ENCODE data around the gene PTPRD.

The PTPRD gene

GRCh38 chr9:8613346-8613825 is 1999.4 kb downstream of the PTPRD start:
- Histone ChIP-seq H3K27me3 (ENCODE audit: insufficient read depth, low read length) (no peaks in the 10 kb centered on the region), H2AFZ (ENCODE audit: insufficient read depth, low read length, poor library complexity) (no peak overlapping the region), H3K79me2 (ENCODE audit: control insufficient read depth, insufficient read depth, low read length, poor library complexity) (no peaks in the 10 kb centered on the region), H3K9me3 (ENCODE audit: insufficient read depth, low read depth, low read length) (no peaks in the 10 kb centered on the region), H3K9ac (ENCODE audit: low read length) (no peak overlapping the region), H4K12ac (ENCODE audit: low read depth, low read length) (no peak overlapping the region), H2BK5ac (ENCODE audit: low read depth, low read length, poor library complexity) (no peak overlapping the region), H4K91ac (ENCODE audit: low read depth, low read length) (no peak overlapping the region), H3K23ac (ENCODE audit: low read length) (no peak overlapping the region), H3K27ac (ENCODE audit: low read depth, low read length) (no peak overlapping the region), H2BK12ac (ENCODE audit: low read length) (no peak overlapping the region), H2BK120ac (ENCODE audit: insufficient read depth, low read length, poor library complexity) (no peak overlapping the region), H3K4ac (ENCODE audit: low read depth, low read length) (no peak overlapping the region), H3K18ac (ENCODE audit: low read length) (no peak overlapping the region), H3K36me3 (ENCODE audit: control insufficient read depth in 1 of 2, insufficient read depth in 2 of 2, low read length in 2 of 2) (no peaks in the 10 kb centered on the region), H3K14ac (ENCODE audit: low read length) (no peak overlapping the region), H3K4me1 (ENCODE audit: control insufficient read depth in 1 of 2, insufficient read depth in 2 of 2, low read length in 2 of 2) (no peaks in the 10 kb centered on the region), H3K4me2 (ENCODE audit: low read length) (no peak overlapping the region), H4K8ac (ENCODE audit: low read depth, low read length) (no peak overlapping the region), H3K4me3 (ENCODE audit: low read depth, low read length) (no peak overlapping the region), H2AK5ac (ENCODE audit: low read length) (no peak overlapping the region), H3K79me1 (ENCODE audit: low read length) (no peaks in the 10 kb centered on the region)
- no CpG with 5 or more reads among the region's 1 CpG for WGBS (ENCODE audit: extremely low coverage, insufficient coverage, insufficient read length)
- no peak for DNase-seq

GRCh38 chr9:8611153-8611552 is 2001.6 kb downstream of the PTPRD start:
- no peak overlapping the region for H2BK5ac ChIP-seq (ENCODE audit: low read depth, low read length, poor library complexity)
- no peak overlapping the region for H4K8ac ChIP-seq (ENCODE audit: low read depth, low read length)
- H3K27me3 ChIP-seq (ENCODE audit: insufficient read depth, low read length), result no peaks in the 10 kb centered on the region
- H2BK120ac ChIP-seq (ENCODE audit: insufficient read depth, low read length, poor library complexity), result no peak overlapping the region
- no peak overlapping the region for H4K12ac ChIP-seq (ENCODE audit: low read depth, low read length)
- H3K18ac ChIP-seq (ENCODE audit: low read length), result no peak overlapping the region
- H3K4me2 ChIP-seq (ENCODE audit: low read length), result no peak overlapping the region
- no peak overlapping the region for H2AK5ac ChIP-seq (ENCODE audit: low read length)
- no peak overlapping the region for H3K23ac ChIP-seq (ENCODE audit: low read length)
- no peak overlapping the region for H3K27ac ChIP-seq (ENCODE audit: low read depth, low read length)
- no peaks in the 10 kb centered on the region for H3K79me2 ChIP-seq (ENCODE audit: control insufficient read depth, insufficient read depth, low read length, poor library complexity)
- no peaks in the 10 kb centered on the region for H3K79me1 ChIP-seq (ENCODE audit: low read length)
- no peak for DNase-seq
- no peak overlapping the region for H3K4ac ChIP-seq (ENCODE audit: low read depth, low read length)
- no CpG with 5 or more reads among the region's 3 CpGs for WGBS (ENCODE audit: extremely low coverage, insufficient coverage, insufficient read length)
- no peaks in the 10 kb centered on the region for H3K4me1 ChIP-seq (ENCODE audit: control insufficient read depth in 1 of 2, insufficient read depth in 2 of 2, low read length in 2 of 2)
- H3K36me3 ChIP-seq (ENCODE audit: control insufficient read depth in 1 of 2, insufficient read depth in 2 of 2, low read length in 2 of 2), result no peaks in the 10 kb centered on the region
- no peak overlapping the region for H3K14ac ChIP-seq (ENCODE audit: low read length)
- no peak overlapping the region for H2BK12ac ChIP-seq (ENCODE audit: low read length)
- no peak overlapping the region for H2AFZ ChIP-seq (ENCODE audit: insufficient read depth, low read length, poor library complexity)
- no peak overlapping the region for H3K4me3 ChIP-seq (ENCODE audit: low read depth, low read length)
- H3K9ac ChIP-seq (ENCODE audit: low read length), result no peak overlapping the region
- H4K91ac ChIP-seq (ENCODE audit: low read depth, low read length), result no peak overlapping the region
- H3K9me3 ChIP-seq (ENCODE audit: insufficient read depth, low read depth, low read length), result no peaks in the 10 kb centered on the region

GRCh38 chr9:8610256-8610655 is 2002.5 kb downstream of the PTPRD start:
- Histone ChIP-seq H3K27ac (ENCODE audit: low read depth, low read length) (no peak overlapping the region), H3K4me1 (ENCODE audit: control insufficient read depth in 1 of 2, insufficient read depth in 2 of 2, low read length in 2 of 2) (no peaks in the 10 kb centered on the region), H4K91ac (ENCODE audit: low read depth, low read length) (no peak overlapping the region), H3K18ac (ENCODE audit: low read length) (no peak overlapping the region), H3K79me2 (ENCODE audit: control insufficient read depth, insufficient read depth, low read length, poor library complexity) (no peaks in the 10 kb centered on the region), H2AK5ac (ENCODE audit: low read length) (no peak overlapping the region), H2BK120ac (ENCODE audit: insufficient read depth, low read length, poor library complexity) (no peak overlapping the region), H2BK5ac (ENCODE audit: low read depth, low read length, poor library complexity) (no peak overlapping the region), H3K4ac (ENCODE audit: low read depth, low read length) (no peak overlapping the region), H3K4me3 (ENCODE audit: low read depth, low read length) (no peak overlapping the region), H3K9me3 (ENCODE audit: insufficient read depth, low read depth, low read length) (no peaks in the 10 kb centered on the region), H3K27me3 (ENCODE audit: insufficient read depth, low read length) (no peaks in the 10 kb centered on the region), H3K9ac (ENCODE audit: low read length) (no peak overlapping the region), H3K79me1 (ENCODE audit: low read length) (no peaks in the 10 kb centered on the region), H3K4me2 (ENCODE audit: low read length) (no peak overlapping the region), H3K23ac (ENCODE audit: low read length) (no peak overlapping the region), H3K36me3 (ENCODE audit: control insufficient read depth in 1 of 2, insufficient read depth in 2 of 2, low read length in 2 of 2) (no peaks in the 10 kb centered on the region), H2BK12ac (ENCODE audit: low read length) (no peak overlapping the region), H4K12ac (ENCODE audit: low read depth, low read length) (no peak overlapping the region), H4K8ac (ENCODE audit: low read depth, low read length) (no peak overlapping the region), H2AFZ (ENCODE audit: insufficient read depth, low read length, poor library complexity) (no peak overlapping the region), H3K14ac (ENCODE audit: low read length) (no peak overlapping the region)
- no peak for DNase-seq
- no CpG with 5 or more reads among the region's 3 CpGs for WGBS (ENCODE audit: extremely low coverage, insufficient coverage, insufficient read length)

DNA sequence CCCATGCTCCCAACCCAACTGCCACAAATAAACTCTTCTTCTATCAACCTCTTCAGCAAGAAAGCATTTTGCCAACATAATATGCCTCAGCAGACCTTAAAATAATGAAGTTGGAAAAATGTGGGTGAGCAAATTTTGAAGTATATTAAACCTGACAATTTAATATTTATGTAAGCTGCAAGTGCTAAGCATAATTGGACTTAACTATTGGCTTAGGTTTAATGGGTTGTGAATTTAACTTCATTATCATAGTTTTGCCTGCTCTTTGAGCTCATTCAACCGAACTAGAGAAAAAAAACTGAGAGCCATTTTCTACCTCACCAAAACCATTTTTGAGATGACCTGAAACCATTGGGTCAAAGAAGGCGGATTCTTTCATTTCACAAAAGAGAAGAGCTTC is 2007.7 kb downstream of the PTPRD start:
- Histone ChIP-seq H3K4me1 (ENCODE audit: control insufficient read depth in 1 of 2, insufficient read depth in 2 of 2, low read length in 2 of 2) (no peaks in the 10 kb centered on the region), H2BK120ac (ENCODE audit: insufficient read depth, low read length, poor library complexity) (no peak overlapping the region), H3K79me1 (ENCODE audit: low read length) (no peaks in the 10 kb centered on the region), H3K23ac (ENCODE audit: low read length) (no peak overlapping the region), H3K18ac (ENCODE audit: low read length) (no peak overlapping the region), H3K9ac (ENCODE audit: low read length) (no peak overlapping the region), H4K8ac (ENCODE audit: low read depth, low read length) (no peak overlapping the region), H4K12ac (ENCODE audit: low read depth, low read length) (no peak overlapping the region), H3K4me3 (ENCODE audit: low read depth, low read length) (no peak overlapping the region), H3K9me3 (ENCODE audit: insufficient read depth, low read depth, low read length) (peaks cover 2% of the 10 kb centered on the region), H3K27me3 (ENCODE audit: insufficient read depth, low read length) (no peaks in the 10 kb centered on the region), H2AK5ac (ENCODE audit: low read length) (no peak overlapping the region), H3K36me3 (ENCODE audit: control insufficient read depth in 1 of 2, insufficient read depth in 2 of 2, low read length in 2 of 2) (no peaks in the 10 kb centered on the region), H2BK5ac (ENCODE audit: low read depth, low read length, poor library complexity) (no peak overlapping the region), H3K4ac (ENCODE audit: low read depth, low read length) (no peak overlapping the region), H3K79me2 (ENCODE audit: control insufficient read depth, insufficient read depth, low read length, poor library complexity) (no peaks in the 10 kb centered on the region), H2AFZ (ENCODE audit: insufficient read depth, low read length, poor library complexity) (no peak overlapping the region), H3K4me2 (ENCODE audit: low read length) (no peak overlapping the region), H4K91ac (ENCODE audit: low read depth, low read length) (no peak overlapping the region), H3K27ac (ENCODE audit: low read depth, low read length) (no peak overlapping the region), H3K14ac (ENCODE audit: low read length) (no peak overlapping the region), H2BK12ac (ENCODE audit: low read length) (no peak overlapping the region)
- no CpG with 5 or more reads among the region's 2 CpGs for WGBS (ENCODE audit: extremely low coverage, insufficient coverage, insufficient read length)
- DNase-seq, result no peak
